HAP-1 (cell line): Measurements from ENCODE around the gene AP2A2.
A peak's percentile ranks its signal among the peaks of the same experiment; 100 is the strongest.

Source experiments
- DNase-seq, 2 experiments: peaks; one replicate each; pipeline ENCODE4 v3.0.0-alpha.2; 2016 to 2020; ENCODE audit warnings: low spot score in 2 of 2
- H3K27me3 ChIP-seq: fragments of 250-450 bp; sonication (Bioruptor Pico); 2 replicates; pipeline ENCODE4 v1.5.1; 2020; ENCODE audit warnings: low read depth, mild to moderate bottlenecking, moderate library complexity
- H3K36me3 ChIP-seq: fragments of 250-450 bp; sonication (Bioruptor Pico); replicated peaks from 2 replicates; pipeline ENCODE4 v1.5.1; 2020; ENCODE audit warnings: mild to moderate bottlenecking
- H3K4me1 ChIP-seq: fragments of 250-450 bp; sonication (Bioruptor Pico); 2 replicates; pipeline ENCODE4 v1.5.1; 2020; ENCODE audit warnings: mild to moderate bottlenecking
- H3K4me3 ChIP-seq: fragments of 250-450 bp; sonication (Bioruptor Pico); 2 replicates; pipeline ENCODE4 v1.5.1; 2020; ENCODE audit warnings: mild to moderate bottlenecking, moderate library complexity
- H3K9me3 ChIP-seq: fragments of 250-450 bp; sonication (Bioruptor Pico); 2 replicates; pipeline ENCODE4 v1.5.1; 2020; ENCODE audit warnings: mild to moderate bottlenecking, moderate library complexity
- in situ Hi-C: fragments of 300-500 bp; cut with MboI; formaldehyde crosslinking; loops from 3 replicates; pipeline ENCODE4 v1.14.3; 2020; ENCODE audit warnings: low sequenced_read_pairs, inconsistent platforms, mixed read lengths

AP2A2 gene

DNA sequence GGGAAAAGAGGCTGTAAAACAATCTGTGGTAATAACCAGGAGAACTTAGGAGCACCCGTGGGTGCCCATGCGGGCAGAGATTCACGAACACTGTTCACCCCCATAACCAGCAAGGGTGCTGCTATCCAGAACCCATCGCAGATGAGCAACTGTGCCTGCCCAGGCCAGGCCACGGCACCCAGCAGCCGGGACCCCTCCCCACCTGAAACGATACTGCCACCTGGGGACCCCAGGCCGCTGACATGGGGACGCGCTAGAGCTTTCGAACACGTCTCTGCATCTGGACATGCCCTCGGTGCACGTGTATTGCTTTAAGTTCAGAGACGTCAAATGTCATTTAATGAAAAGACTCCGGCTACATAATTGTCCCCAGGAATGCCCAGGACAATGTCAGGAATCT is 134.7 kb downstream of the AP2A2 start:
- Histone ChIP-seq H3K4me1 (no peaks in the 10 kb centered on the region; the same call in none of the 2 replicates), H3K9me3 (peaks cover 9% of the 10 kb centered on the region; the same call in 1 of the 2 replicates), H3K4me3 (no peak overlapping the region), H3K27me3 (peaks cover under 1% of the 10 kb centered on the region; the same call in 1 of the 2 replicates), H3K36me3 (no peaks in the 10 kb centered on the region)
- no peak for DNase-seq
- in situ Hi-C loops: no loop called here

DNA sequence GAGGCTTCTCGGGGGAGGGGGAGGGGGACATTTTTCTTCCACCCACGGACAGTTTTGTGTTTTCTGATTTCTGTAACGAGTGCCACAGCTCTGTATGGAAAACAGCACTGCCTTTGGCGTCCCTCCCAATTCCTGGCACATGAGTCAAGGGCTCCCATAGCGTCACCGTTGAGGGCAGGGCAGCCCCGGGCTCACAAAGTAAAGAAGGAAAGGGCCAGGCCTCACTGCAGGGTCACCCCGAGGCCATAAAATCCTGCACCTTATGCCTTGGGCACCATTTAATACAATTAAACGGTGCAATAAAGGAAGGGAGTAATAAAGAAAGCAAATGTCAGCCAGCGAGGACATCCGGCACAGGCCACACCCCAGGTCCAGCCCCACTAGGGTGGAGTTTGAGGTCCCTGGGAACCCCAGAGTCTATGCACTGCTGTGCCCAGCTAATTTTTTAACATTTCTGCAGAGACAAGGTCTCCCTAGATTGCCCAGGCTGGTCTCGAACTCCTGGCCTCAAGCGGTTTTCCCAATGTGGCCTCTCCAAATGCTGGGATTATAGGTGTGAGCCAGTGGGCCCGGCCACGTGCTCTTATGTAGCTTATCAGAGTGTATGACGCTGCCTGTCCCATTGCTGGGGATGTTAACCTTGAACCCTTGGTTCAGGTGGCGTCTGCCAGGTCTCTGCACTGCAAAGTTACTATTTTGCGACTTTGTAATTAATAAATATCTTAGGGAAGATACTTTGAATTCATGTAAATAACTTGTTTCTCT is 135.4 kb downstream of the AP2A2 start:
- in situ Hi-C loops: no loop called here
- H3K36me3 ChIP-seq: no peaks in the 10 kb centered on the region
- H3K4me1 ChIP-seq: no peaks in the 10 kb centered on the region; the same call in none of the 2 replicates
- peak in 1 of 2 experiments; percentile 13 for DNase-seq
- H3K4me3 ChIP-seq: no peak overlapping the region
- H3K9me3 ChIP-seq: peaks cover 9% of the 10 kb centered on the region; the same call in 1 of the 2 replicates
- H3K27me3 ChIP-seq: no peaks in the 10 kb centered on the region
